ENCODE results near the gene ZNF490. TPM values are rescaled to one million over a fixed set of nuclear protein-coding genes. Genes with fewer than 3 reads are reported as not detected.

Gene ZNF490
- total and polyA plus RNA-seq, 2 of the 4 experiments (the other 2 are of a cell fraction): 1.7 to 9.0 TPM

DNA sequence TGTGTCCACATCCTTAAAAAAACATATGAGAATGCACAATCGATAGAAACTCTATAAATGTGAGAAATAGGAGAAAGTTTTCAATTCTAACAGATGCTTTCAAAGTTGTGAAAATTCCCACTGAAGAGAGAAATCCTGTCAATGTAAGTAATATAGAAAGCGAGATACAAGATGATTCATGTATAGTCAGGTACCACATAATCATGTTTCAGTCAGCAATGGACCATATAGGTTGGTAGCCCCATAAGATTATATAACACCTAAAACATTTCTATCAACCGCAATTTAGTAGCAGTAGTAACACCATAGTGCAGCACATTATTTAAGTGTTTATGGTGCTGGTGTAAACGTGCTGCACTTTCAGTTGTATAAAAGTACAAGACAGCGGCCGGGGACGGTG is 18.6 kb upstream of the ZNF490 start (continued):
- TF ChIP-seq BHLHE40 (IDR thresholded peaks at IDR 0.05; ENCODE audit: low read depth, low read length): no peak

DNA sequence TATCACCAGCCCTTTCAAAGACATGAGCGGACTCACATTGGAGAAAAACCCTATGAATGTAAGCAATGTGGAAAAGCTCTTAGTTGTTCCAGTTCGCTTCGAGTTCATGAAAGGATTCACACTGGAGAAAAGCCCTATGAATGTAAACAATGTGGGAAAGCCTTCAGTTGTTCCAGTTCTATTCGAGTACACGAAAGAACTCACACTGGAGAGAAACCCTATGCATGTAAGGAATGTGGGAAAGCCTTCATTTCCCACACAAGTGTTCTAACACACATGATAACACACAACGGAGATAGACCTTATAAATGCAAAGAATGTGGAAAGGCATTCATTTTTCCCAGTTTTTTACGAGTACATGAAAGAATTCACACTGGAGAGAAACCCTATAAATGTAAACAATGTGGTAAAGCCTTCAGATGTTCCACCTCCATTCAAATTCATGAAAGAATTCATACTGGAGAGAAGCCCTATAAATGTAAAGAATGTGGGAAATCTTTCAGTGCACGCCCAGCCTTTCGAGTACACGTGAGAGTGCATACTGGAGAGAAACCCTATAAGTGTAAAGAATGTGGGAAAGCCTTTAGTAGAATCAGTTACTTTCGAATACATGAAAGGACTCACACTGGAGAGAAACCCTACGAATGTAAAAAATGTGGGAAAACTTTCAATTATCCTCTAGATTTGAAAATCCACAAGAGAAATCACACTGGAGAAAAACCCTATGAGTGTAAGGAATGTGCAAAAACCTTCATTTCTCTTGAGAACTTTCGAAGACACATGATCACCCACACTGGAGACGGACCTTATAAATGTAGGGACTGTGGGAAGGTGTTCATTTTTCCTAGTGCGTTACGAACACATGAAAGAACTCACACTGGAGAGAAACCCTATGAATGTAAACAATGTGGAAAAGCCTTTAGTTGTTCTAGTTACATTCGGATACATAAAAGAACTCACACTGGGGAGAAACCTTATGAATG is 17.7 kb upstream of the ZNF490 start:
- intact Hi-C loops (cut with micrococcal nuclease): no loop called here

More for the DNA sequence above, 17.7 kb upstream of the ZNF490 start:
- CTCF ChIA-PET: no interaction called here
- WGBS, 2 experiments (ENCODE audit: extremely low coverage in 2 of 2, insufficient read length in 1 of 2): no CpG with 5 or more reads among the region's 17 CpGs
- Histone ChIP-seq H3K27ac (ENCODE audit: insufficient read depth, low read length) (no peak overlapping the region), H3K27me3 (ENCODE audit: control insufficient read depth, insufficient read depth, low read length) (no peaks in the 10 kb centered on the region), H4K5ac (ENCODE audit: low read depth, low read length) (no peak overlapping the region), H3K4me3 (ENCODE audit: insufficient read depth, low read depth, low read length) (no peak overlapping the region), H3K14ac (replicated peaks; ENCODE audit: low read depth, low read length) (no peak overlapping the region), H3K4me1 (ENCODE audit: control insufficient read depth, insufficient read depth, low read length) (no peaks in the 10 kb centered on the region), H3K9me1 (ENCODE audit: insufficient read depth, low read length) (no peaks in the 10 kb centered on the region), H3K9me3 (ENCODE audit: control insufficient read depth, insufficient read depth, low read length) (peaks cover 59% of the 10 kb centered on the region), H4K91ac (ENCODE audit: insufficient read depth, low read depth, low read length) (no peak overlapping the region), H4K8ac (ENCODE audit: low read depth in 2 of 2, low read length in 2 of 2) (no peak overlapping the region), H2BK5ac (ENCODE audit: low read depth, low read length, poor library complexity, severe bottlenecking) (no peak overlapping the region), H3K4me2 (ENCODE audit: low read depth, low read length) (no peak overlapping the region), H3K56ac (ENCODE audit: extremely low read depth, insufficient read depth, low read length) (no peak overlapping the region), H3K18ac (ENCODE audit: low read depth, low read length) (no peak overlapping the region), H2BK15ac (ENCODE audit: low read depth, low read length) (no peak overlapping the region), H3K4ac (ENCODE audit: low read depth, low read length) (no peak overlapping the region), H3K79me1 (ENCODE audit: low read depth in 1 of 2, low read length in 2 of 2) (peaks cover 6 to 12% of the 10 kb centered on the region in 2 experiments), H3K23ac (ENCODE audit: low read depth, low read length) (no peak overlapping the region), H2BK20ac (ENCODE audit: low read depth, low read length) (no peak overlapping the region), H3K9ac (ENCODE audit: low read depth, low read length) (no peak overlapping the region), H2AFZ (replicated peaks; ENCODE audit: low read length, poor library complexity) (no peak overlapping the region), H4K20me1 (ENCODE audit: insufficient read depth, low read length) (peaks cover 2% of the 10 kb centered on the region; the same call in 1 of the 2 replicates), H2AK5ac (ENCODE audit: low read depth, low read length) (no peak overlapping the region), H2BK120ac (ENCODE audit: low read depth, low read length) (no peak overlapping the region), H2AK9ac (replicated peaks; ENCODE audit: low read depth, low read length, poor library complexity) (no peak overlapping the region), H3K36me3 (ENCODE audit: control insufficient read depth, insufficient read depth, low read length) (peaks cover 71% of the 10 kb centered on the region)
- TSS peak; percentile 31 for BruUV-seq (replicated peaks)
- TF ChIP-seq SMC3 (IDR thresholded peaks at IDR 0.05; ENCODE audit: low read depth, low read length): no peak
- no peak for ATAC-seq (ENCODE audit: low read depth)
- peak; percentile 17 for DNase-seq
- in situ Hi-C loops (cut with MboI; ENCODE audit: low sequenced_read_pairs) (no loop called here), dilution Hi-C loops (cut with HindIII; ENCODE audit: low sequenced_read_pairs, unreplicated experiment) (no loop called here)
- POLR2A ChIA-PET (ENCODE audit: unreplicated experiment): no interaction called here
